Heart left ventricle (tissue), 13 donors: Measurements from ENCODE around the gene TNRC6A.

Experiments used
- CTCF ChIP-seq, 12 donors: fragments of 200-600 bp; sonication (generic) in 4 of 12; IDR thresholded peaks; one replicate each; pipeline versions ENCODE4 v1.5.0 to v1.8.0; 2018 to 2022; ENCODE audit warnings: antibody characterized with exemption in 12 of 12, mild to moderate bottlenecking in 5 of 12
- POLR2A ChIP-seq, 2 donors: fragments of 450-650 bp; IDR thresholded peaks; one replicate each; pipeline ENCODE4 v1.6.1; 2017; ENCODE audit warnings: antibody characterized with exemption in 2 of 2, mild to moderate bottlenecking in 2 of 2, moderate library complexity in 2 of 2
- donor health status: ischemic (EF 13 %, LVEDD 7.1; RV severe dilation, severe dysfunction).
- donor health status: DM: no; HTN: yes; CAD: no.
- donor health status: DM: no; HTN: no; CAD: no.
- donor health status: ischemic (EF 25% LVEDD 6.9; RV normal size, moderate dysfunction).
- donor health status: ischemic (EF 25% LVEDD 5.7; RV mildly dilated, moderate dysfunction).
- donor health status: ischemic (EF 35%, LVEDD 5.7; RV mildly dilated, moderate dysfunction).
- donor health status: nonischemic (EF 11% LVEDD 7.7; RV severe dilation, severe dysfunction).
- donor health status: DM: yes; HTN: yes; CAD: no.
- donor health status: PGD.
- donor health status: ischemic (EF 29% LVEDD 5.4; RV normal size, mild dysfunction).
- donor health status: nonischemic (EF 23%, LVEDD 6.1; RV moderate dilation, normal function).

GRCh38 chr16:24681793-24682192, 47.7 kb upstream of the TNRC6A start:
- TF ChIP-seq POLR2A (IDR thresholded peaks at IDR 0.05) (no peak), CTCF (IDR thresholded peaks at IDR 0.05) (no peak)
